ENCODE measurements around the gene GPSM3. TPM values are rescaled to one million over a fixed set of nuclear protein-coding genes. Genes with fewer than 3 reads are reported as not detected.
"Not testable (repeated sequence)": the region's sequence is repeated elsewhere in the genome, so short reads cannot be mapped to it uniquely, and the experiment has no call there.

GPSM3 gene
- total and polyA plus RNA-seq, 4 donors = 8.1 to 145 (median 47.3) TPM

DNA sequence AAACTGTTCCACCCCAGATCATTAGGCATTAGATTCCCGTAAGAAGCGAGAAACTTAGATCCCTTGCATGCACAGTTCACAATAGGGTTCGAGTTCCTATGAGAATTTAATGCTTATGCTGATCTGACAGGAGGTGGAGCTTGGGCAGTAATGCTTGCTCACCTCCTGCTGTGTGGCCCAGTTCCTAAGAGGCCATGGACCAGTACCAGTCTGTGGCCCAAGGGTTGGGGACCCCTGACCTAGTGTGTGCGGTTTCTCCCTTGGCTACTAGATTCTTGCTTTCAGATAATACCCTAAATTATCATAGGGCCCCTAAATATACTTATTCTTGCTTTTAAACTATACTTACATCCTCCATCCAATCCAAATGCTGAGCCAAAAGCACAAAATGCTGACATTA lies 1.9 kb upstream of the GPSM3 start:
- Histone ChIP-seq H3K27ac (ENCODE audit: low read depth in 1 of 2, low read length in 1 of 2) (no peak overlapping the region), H3K9ac (ENCODE audit: insufficient read depth in 1 of 2, low read length in 2 of 2) (peak overlapping the region in 1 of 2 donors; percentile 92), H3K4me1 (ENCODE audit: control insufficient read depth in 5 of 5, insufficient read depth in 5 of 5, low read length in 5 of 5) (peaks cover 0 to 44% (median 17%) of the 10 kb centered on the region in 5 donors), H3K9me3 (ENCODE audit: control insufficient read depth in 4 of 4, insufficient read depth in 3 of 4, low read length in 3 of 4) (no peaks in the 10 kb centered on the region), H3K36me3 (ENCODE audit: control insufficient read depth in 4 of 4, insufficient read depth in 4 of 4, low read length in 4 of 4) (no peaks in the 10 kb centered on the region), H3K27me3 (ENCODE audit: control insufficient read depth in 3 of 3, insufficient read depth in 3 of 3, low read length in 2 of 3) (no peaks in the 10 kb centered on the region), H3K4me3 (no peak overlapping the region)
- TF ChIP-seq, protein P1, sequence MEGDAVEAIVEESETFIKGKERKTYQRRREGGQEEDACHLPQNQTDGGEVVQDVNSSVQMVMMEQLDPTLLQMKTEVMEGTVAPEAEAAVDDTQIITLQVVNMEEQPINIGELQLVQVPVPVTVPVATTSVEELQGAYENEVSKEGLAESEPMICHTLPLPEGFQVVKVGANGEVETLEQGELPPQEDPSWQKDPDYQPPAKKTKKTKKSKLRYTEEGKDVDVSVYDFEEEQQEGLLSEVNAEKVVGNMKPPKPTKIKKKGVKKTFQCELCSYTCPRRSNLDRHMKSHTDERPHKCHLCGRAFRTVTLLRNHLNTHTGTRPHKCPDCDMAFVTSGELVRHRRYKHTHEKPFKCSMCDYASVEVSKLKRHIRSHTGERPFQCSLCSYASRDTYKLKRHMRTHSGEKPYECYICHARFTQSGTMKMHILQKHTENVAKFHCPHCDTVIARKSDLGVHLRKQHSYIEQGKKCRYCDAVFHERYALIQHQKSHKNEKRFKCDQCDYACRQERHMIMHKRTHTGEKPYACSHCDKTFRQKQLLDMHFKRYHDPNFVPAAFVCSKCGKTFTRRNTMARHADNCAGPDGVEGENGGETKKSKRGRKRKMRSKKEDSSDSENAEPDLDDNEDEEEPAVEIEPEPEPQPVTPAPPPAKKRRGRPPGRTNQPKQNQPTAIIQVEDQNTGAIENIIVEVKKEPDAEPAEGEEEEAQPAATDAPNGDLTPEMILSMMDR (IDR thresholded peaks at IDR 0.05; ENCODE audit: control extremely low read depth, extremely low read depth) = no peak
- ATAC-seq (ENCODE audit: insufficient read depth, low FRiP score) = no peak
- 96 to 97% methylated on average over 4 of the region's 4 CpGs for WGBS, 2 donors
- DNase-seq = no peak

DNA sequence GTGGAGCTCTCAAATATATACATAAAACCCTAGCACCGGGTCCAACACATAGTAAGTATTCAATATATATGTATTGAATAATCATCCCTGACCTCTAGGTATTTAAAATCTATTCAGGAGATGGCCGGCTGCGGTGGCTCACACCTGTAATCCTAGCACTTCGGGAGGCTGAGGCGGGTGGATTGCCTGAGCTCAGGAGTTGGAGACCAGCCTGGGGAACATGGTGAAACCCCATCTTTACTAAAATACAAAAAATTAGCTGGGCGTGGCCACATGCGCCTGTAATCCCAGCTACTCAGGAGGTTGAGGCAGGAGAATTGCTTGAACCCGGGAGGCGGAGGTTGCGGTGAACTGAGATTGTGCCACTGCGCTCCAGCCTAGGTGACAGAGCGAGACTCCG lies 653 bp upstream of the GPSM3 start:
- ATAC-seq (ENCODE audit: insufficient read depth, low FRiP score); H3K9ac ChIP-seq (ENCODE audit: insufficient read depth in 1 of 2, low read length in 2 of 2); H3K36me3 ChIP-seq (ENCODE audit: control insufficient read depth in 4 of 4, insufficient read depth in 4 of 4, low read length in 4 of 4); H3K27me3 ChIP-seq (ENCODE audit: control insufficient read depth in 3 of 3, insufficient read depth in 3 of 3, low read length in 2 of 3); H3K9me3 ChIP-seq (ENCODE audit: control insufficient read depth in 4 of 4, insufficient read depth in 3 of 4, low read length in 3 of 4); H3K4me3 ChIP-seq; DNase-seq: not testable (repeated sequence)
- 58 to 68% methylated on average over 13 of the region's 13 CpGs for WGBS, 2 donors
- Histone ChIP-seq H3K4me1 (ENCODE audit: control insufficient read depth in 5 of 5, insufficient read depth in 5 of 5, low read length in 5 of 5) (peaks cover 0 to 56% (median 17%) of the 10 kb centered on the region in 5 donors), H3K27ac (ENCODE audit: low read depth in 1 of 2, low read length in 1 of 2) (peak overlapping the region; percentile 62 to 92)

DNA sequence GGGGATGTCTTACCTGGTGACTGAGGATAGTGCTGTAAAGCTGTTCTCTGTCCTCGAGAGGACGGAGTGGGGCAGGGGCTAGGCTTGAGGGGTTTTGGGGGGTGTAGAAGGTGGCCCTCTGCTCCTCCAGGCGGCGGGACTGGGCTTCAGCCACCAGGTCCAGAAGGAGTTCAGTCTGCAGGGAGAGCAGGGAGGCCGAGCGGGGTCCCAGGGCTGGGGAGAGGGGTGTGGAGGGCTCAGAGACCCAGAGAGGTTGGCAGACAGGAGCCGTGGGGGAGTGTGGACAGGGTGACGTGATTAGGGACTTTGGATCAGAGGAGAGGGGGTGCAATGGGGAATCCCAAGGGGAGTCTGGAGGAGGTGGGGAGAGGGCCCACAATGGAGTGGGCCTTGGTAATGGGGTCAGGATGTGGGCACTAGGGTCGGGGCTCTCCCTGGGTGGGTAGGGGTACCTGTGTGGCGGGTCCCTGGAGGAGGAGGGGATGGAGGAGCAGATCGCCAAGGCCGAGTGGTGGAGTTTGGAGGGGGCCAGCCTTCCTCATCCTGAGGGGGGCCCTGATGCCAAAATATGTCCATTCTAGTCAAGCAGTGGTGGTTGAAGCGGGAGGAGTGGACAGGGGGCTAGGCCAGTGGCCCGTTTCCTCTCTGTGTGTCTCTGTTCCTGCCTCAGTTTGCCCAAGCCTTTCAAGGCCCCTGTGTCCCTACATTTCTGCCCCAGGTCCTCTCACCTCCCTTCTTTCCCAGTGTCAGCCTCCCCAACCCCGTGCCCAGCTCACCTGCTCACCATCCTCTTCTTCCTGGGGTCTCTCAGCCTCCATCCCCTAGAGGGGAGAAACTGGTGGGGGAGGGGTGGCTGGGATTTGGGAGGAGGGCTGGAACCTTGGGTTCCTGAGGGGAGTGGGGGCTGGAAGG lies 491 bp downstream of the GPSM3 start:
- Histone ChIP-seq H3K27me3 (ENCODE audit: control insufficient read depth in 3 of 3, insufficient read depth in 3 of 3, low read length in 2 of 3) (no peaks in the 10 kb centered on the region), H3K9ac (ENCODE audit: insufficient read depth in 1 of 2, low read length in 2 of 2) (no peak overlapping the region), H3K9me3 (ENCODE audit: control insufficient read depth in 4 of 4, insufficient read depth in 3 of 4, low read length in 3 of 4) (no peaks in the 10 kb centered on the region), H3K4me3 (no peak overlapping the region), H3K36me3 (ENCODE audit: control insufficient read depth in 4 of 4, insufficient read depth in 4 of 4, low read length in 4 of 4) (peaks cover 0 to 10% (median 8%) of the 10 kb centered on the region in 4 donors), H3K27ac (ENCODE audit: low read depth in 1 of 2, low read length in 1 of 2) (peak overlapping the region in 1 of 2 donors; percentile 88), H3K4me1 (ENCODE audit: control insufficient read depth in 5 of 5, insufficient read depth in 5 of 5, low read length in 5 of 5) (peaks cover 0 to 54% (median 20%) of the 10 kb centered on the region in 5 donors)
- no peak for DNase-seq
- WGBS, 2 donors = 46 to 59% methylated on average over 15 of the region's 15 CpGs
- no peak for ATAC-seq (ENCODE audit: insufficient read depth, low FRiP score)
- TF ChIP-seq, protein P1 (IDR thresholded peaks at IDR 0.05; ENCODE audit: control extremely low read depth, extremely low read depth) = no peak

DNA sequence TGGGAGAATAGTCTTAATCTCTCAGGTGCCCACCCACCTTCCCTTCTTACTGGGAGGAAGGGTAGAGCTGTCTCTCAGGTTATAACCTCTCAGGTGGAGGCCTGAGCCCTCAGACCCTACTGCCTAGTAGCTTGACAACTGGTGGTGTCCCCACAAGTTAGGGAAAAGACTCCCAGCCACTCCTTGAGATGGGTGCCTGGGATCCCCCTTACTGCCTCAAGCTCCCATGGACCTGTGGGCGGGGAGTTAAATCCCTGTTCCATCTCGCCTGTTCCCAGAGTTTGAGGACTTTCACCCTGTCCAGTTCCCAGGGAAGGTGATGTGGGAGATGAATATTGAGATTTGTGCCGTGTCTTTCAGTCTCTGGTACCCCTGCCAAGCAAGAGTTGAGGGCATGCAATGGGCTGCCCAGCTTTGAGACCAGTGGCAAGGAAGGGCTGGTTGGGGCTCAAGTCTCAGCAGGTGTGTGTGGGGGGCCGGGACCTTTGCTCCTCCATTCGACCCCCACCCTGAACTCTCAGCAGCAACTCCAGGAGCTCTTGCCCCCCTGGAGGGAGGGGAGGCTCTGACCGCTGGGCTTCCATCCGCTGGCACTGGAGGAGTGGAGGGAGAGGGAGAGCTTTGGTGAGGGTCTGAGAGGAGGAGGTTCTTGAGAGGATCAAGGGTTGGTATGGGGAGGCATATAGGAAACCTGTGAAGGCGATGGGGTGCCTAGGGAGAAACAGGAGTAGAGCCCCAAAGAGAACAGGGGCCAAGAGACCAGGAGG lies 1.3 kb downstream of the GPSM3 start:
- Histone ChIP-seq H3K4me1 (ENCODE audit: control insufficient read depth in 5 of 5, insufficient read depth in 5 of 5, low read length in 5 of 5) (peaks cover 0 to 58% (median 17%) of the 10 kb centered on the region in 5 donors), H3K27ac (ENCODE audit: low read depth in 1 of 2, low read length in 1 of 2) (peak overlapping the region; percentile 88 to 97), H3K9me3 (ENCODE audit: control insufficient read depth in 4 of 4, insufficient read depth in 3 of 4, low read length in 3 of 4) (no peaks in the 10 kb centered on the region), H3K4me3 (no peak overlapping the region), H3K36me3 (ENCODE audit: control insufficient read depth in 4 of 4, insufficient read depth in 4 of 4, low read length in 4 of 4) (peaks cover 0 to 13% (median 12%) of the 10 kb centered on the region in 4 donors), H3K9ac (ENCODE audit: insufficient read depth in 1 of 2, low read length in 2 of 2) (peak overlapping the region in 1 of 2 donors; percentile 24), H3K27me3 (ENCODE audit: control insufficient read depth in 3 of 3, insufficient read depth in 3 of 3, low read length in 2 of 3) (no peaks in the 10 kb centered on the region)
- ATAC-seq (ENCODE audit: insufficient read depth, low FRiP score) = no peak
- DNase-seq = no peak
- TF ChIP-seq, protein P1 (IDR thresholded peaks at IDR 0.05; ENCODE audit: control extremely low read depth, extremely low read depth) = no peak
- WGBS, 2 donors = 82 to 83% methylated on average over 8 of the region's 8 CpGs

Measured in lung (tissue), 12 donors.